Ramos (cell line): Measurements from ENCODE around the gene STK11.

Experiments used
- in situ Hi-C: fragments of 300-500 bp; cut with MboI; formaldehyde crosslinking; loops from one replicate; pipeline ENCODE4 v1.14.3; 2022; ENCODE audit warnings: low sequenced_read_pairs; ENCODE audit not compliant: unreplicated experiment

The STK11 gene

GRCh38 chr19:1223018-1223855 lies 17.7 kb downstream of the STK11 start:
- in situ Hi-C loops, result no loop called here

- in situ Hi-C loops, result no loop called here
These were observed 18.7 kb downstream of the STK11 start for GRCh38 chr19:1224047-1224825.

- in situ Hi-C loops, result no loop called here
These were observed 19.3 kb downstream of the STK11 start for GRCh38 chr19:1224847-1225246.

DNA sequence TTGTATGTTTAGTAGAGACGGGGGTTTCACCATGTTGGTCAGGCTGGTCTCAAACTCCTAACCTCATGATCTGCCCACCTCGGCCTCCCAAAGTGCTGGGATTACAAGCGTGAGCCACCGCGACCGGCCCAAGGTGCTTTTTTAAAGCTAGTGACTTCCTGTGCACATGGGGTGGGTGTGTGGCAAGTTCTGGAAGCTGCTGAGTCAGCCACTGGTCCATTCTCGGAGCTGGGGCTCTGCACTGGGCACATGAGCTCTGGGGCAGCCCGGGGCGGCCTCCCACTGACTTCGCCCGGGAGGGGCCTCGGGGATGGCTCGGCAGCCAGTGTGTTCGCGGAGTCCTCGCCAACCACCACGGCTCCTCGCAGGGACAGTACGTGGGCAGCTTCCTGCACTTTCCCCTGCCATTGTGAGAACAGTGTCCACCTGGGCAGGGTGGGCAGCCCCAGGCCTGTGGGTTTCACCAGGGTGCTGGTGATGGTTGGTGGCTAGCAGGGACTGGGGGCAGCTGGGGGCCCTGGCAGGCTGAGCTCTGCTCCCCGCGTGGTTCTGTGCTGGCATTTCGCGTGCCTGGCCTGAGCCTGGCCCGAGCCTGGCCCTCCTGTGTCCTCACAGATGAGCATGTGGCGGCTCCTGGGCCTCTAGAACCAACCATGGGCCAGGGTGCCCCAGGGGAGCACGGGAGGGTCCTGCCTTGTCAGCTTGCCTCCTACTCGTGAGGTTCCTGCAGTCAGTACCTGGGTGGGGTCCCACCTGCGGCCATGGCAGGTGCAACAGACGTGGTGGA lies 20.1 kb downstream of the STK11 start:
- in situ Hi-C loops, result no loop called here

GRCh38 chr19:1226227-1226518 lies 20.6 kb downstream of the STK11 start:
- in situ Hi-C loops, result no loop called here

- in situ Hi-C loops, result no loop called here
These were observed 21.1 kb downstream of the STK11 start for GRCh38 chr19:1226522-1227303.

- in situ Hi-C loops, result no loop called here
These were observed 21.9 kb downstream of the STK11 start for GRCh38 chr19:1227304-1228054.

DNA sequence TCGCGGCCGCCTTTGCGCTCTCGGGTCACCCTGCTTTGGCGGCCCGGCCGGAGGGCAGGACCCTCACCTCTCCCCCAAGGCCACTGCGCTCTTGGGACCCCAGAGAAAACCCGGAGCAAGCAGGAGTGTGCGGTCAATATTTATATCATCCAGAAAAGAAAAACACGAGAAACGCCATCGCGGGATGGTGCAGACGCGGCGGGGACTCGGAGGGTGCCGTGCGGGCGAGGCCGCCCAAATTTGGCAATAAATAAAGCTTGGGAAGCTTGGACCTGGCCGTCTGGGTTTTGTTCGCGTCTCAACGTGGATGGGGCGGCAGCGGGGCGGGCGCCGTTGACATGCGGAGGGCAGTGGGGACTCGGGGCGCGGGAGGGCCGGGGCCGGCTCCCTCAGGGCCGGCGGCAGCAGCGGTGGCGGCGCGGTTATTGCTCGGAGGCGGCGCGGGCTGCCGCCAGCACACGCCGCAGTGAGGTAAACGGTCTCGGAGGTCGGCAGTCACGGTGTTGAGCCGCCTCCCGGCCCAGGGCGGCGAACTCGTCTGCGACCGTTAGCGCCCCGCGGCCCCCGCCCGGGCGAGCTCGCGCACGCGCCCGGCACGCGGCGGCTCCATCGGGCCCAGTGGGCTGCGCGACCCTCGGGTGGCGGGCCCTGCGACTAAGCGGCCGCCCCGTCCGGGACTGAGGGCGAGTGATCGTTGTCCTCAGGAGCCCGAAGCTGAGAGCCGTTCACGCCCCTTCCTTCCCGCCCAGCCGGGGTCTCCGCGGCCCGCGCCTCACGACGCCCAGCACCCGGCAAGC lies 22.8 kb downstream of the STK11 start:
- in situ Hi-C loops, result no loop called here

- in situ Hi-C loops, result no loop called here
These were observed 23.7 kb downstream of the STK11 start for GRCh38 chr19:1229056-1229923.

DNA sequence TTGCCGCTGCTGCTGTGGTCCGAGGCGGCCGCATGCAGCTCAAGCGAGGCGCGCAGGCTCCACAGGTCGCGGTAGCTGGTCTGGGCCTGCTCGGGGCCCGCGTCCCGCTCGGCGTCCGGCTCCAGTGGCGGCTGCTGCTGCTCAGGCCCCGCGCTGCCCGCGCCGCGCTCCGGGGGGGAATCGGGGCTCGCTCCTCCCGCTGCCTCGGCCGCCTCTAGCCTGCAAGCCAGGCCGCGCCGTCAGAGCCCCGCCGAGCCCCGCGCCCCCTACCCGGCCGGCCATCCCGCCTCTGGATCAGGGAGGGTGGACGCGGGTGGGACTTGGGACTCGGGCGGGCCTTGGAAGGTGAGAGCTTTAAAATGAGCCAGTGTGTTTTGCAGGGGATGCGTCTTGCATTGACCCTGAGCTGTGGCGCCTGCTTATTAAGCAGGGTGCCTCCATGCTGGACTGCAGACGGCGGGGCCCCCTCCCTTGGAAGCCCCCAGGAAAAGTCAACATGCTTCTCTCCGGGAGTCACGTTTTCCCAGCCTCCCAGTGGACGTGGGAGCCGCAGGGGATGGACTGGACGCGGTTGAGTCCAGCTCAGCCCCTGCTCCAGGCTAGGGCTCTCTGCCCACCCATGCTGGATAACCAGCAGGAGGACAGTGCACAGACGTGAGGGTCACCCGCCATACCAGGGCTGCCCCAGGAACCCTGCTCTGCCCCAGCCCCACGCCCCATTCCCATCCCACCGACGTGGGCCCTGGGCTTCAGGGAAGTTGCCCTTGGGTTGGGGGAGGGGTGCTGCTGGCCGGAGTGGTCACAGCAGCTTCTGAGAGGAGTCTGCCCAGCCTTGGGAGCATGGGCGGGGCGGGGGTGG lies 24.6 kb downstream of the STK11 start:
- in situ Hi-C loops, result no loop called here

GRCh38 chr19:1230783-1231489 lies 25.4 kb downstream of the STK11 start:
- in situ Hi-C loops, result no loop called here

- in situ Hi-C loops, result no loop called here
These were observed 26.4 kb downstream of the STK11 start for GRCh38 chr19:1231729-1232637.

DNA sequence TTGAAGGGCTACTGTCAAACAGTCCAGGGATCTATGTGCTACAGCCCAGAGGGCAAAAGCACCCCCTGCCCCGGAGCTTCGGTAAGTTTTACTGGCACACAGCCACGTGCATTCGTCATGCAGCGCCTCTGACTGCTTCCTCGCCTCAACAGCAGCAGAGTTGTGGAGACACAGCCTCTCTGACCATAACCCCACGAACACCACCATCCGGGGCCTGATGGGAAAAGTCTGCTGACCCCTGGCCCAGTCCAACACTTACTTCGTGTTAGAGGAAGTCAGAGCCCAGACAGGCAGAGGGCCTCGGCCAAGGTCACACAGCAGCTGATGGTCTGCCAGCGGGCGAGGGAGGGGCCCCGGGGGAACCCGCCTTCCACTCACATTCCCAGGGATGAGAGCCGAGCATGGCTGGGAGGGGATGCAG lies 27.1 kb downstream of the STK11 start:
- in situ Hi-C loops, result no loop called here

- in situ Hi-C loops, result no loop called here
These were observed 27.6 kb downstream of the STK11 start for GRCh38 chr19:1233115-1233667.
